Kidney tubule cell (primary cell): ENCODE data around the gene CELA3B.
"Not testable (repeated sequence)": the region's sequence is repeated elsewhere in the genome, so short reads cannot be mapped to it uniquely, and the experiment has no call there.

Source experiments
- DNase-seq: peaks from one replicate; pipeline ENCODE4 v3.0.0-alpha.2; 2018; ENCODE audit warnings: low spot score

CELA3B gene

GRCh38 chr1:21944733-21945073 lies 32.1 kb upstream of the CELA3B start:
- no peak for DNase-seq

DNA sequence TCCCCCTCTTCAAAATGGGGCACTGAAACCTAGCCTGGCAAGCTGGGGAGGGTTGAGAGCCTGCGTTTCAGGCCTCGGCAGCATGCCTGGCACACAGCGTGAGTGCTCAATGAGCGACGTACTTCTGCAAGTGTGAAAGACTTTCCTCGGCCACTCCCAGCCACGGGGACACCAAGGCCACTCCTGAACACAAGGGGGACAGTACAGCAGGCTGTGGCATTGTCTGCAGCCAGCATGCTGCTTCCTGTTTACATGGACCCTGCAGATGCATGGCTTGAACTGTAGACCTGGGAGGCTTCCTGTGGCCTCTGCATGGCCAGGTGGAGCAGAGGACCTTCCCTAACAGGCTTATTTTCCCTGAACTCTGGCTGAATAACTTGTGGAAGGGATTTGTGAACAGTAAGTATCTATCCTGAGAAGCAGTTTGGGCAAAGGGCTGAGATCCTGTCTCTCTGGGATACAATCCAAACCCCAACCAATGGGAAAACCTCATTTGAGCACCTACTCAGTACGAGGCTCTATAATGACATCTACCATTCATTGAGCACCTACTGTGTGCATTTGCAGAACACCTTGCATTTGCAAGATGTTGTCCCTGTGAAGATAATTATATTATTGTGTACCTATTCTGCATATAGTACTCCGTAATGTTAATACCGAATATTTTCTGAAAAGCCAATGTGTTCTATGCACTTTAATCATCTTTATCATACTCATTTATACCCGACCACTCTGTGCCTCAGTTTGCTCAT lies 29.8 kb upstream of the CELA3B start:
- DNase-seq = no peak

DNA sequence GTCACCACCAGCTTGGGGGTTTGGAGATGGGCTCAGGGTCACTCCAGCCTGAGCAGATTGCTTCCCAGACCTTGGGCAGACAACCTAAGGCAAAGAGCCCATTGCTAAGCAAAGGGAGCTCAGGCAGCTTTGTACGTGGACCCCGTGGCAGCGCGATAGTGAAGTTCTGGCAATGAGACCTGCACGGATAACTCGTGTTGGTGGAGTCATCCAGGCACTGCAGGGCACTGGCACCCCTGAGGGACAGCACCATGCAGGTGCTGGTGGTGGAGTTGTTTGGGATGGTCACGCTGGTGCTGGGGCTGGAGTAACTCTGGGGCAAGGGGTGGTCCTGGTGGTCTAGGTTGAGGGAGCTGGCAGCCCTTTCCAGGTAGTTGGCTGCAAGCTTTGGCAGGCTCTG lies 26.1 kb upstream of the CELA3B start:
- no peak for DNase-seq

DNA sequence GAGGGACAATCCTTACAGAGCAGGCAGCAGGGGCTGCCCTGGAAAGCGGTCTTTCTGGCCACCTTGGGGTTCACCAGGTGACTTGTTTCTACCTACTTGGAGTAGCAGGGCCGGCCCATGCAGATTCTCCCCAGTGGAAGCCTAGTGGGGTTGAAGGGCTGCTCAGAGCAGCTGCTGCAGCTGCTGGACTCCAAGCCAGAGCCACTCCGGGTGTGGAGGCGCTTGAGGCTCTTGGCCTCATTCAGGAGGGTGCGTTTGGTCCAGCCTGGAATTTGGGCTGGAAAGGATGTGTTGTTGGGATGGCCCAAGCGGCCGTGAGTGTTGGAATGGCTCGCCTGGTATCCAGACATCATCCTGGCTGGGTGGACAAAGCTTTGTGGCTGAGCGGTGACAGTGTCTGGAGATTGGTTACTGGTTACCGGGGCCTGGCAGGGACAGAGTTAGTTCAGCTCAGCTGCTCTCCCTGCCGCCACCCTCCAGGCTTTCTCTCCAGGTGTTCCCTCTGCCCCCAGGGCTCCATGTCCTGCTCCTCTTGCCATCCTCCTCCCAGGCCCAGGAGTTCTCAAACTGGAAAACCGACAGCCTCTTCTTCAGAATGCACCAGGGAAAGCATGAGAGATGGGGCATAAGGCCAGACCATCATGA lies 25.5 kb upstream of the CELA3B start:
- peak; percentile 22 for DNase-seq

DNA sequence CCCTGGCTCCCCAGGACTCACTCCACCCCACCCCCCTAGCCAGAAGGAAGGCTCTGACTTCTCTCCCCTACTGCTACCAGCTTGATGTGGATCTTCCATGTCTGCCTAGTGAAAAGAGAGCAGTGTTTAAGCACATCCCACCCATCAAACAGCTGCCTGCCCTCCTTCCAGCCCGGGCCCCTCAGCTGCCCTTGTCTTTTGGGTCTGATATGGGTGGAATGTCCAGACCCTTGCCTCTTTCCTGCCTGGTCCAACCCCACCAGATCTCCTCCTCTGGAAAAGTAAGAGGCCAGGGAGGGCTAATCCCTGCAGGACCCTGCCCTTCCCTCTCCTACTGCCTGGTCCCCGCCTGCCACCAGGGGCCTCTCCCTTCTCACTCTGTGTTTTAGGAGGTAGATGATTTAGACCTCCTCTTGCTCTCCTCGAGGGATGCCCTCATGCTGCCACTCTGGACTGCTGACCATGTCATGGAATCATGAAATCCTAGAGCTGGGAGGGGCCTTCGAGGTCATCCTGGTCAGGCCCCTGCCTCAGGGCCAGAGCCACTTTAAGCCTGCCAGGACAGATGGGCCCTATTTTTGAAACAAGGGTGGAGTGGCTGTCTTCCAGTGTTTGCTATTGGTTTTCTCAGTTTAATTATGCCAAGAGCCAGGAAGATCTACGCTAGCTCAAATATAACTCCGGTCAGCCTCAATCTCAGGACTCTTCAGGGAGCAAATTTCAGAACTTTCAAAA lies 23.9 kb upstream of the CELA3B start:
- DNase-seq = no peak

GRCh38 chr1:21955058-21955457 lies 21.8 kb upstream of the CELA3B start:
- no peak for DNase-seq

- DNase-seq = no peak
These were observed 21.1 kb upstream of the CELA3B start for GRCh38 chr1:21955501-21956281.

DNA sequence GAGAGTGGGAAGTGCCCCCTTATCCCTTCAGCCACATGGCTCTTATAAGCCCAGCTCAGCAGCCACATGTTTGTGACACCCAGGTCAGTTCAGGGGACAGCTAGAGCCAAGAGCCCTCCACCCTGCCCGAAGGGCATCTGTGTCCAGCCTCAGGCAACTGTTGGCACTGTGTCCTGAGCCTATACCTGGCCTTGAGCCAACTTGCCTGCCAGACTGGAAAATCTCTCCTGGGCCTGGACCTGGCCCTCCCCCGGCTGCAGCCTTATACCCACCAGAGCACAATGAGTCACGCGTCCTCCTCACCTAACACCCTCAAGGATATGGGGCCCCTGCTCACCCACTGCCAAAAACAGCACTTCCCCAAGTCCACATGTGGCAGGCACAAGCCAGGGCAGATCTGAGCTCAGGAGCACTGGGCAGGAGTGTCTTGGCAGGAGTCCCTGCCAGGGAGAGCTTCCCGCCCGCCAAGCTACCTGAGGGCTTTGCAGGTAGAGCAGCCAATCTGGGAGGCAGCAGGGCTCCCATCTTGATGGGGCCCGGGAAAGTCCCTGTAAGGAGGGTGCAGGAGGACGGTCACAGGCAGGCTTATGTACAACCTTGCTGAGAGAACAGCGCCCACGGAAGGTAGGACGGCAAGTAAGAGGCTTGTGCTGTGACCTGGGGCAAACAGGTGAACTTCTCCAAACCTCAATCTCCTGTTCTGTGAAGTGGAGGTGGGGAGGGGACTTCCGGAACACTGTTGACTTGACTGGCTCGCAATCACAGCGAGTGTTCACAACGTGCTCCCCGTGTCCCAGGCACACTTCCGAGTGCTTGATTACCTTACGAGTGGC lies 19.9 kb upstream of the CELA3B start:
- peak; percentile 98 for DNase-seq

- no peak for DNase-seq
These were observed 15.5 kb upstream of the CELA3B start for GRCh38 chr1:21961337-21961736.

GRCh38 chr1:21961799-21962198 lies 15.0 kb upstream of the CELA3B start:
- DNase-seq = no peak

DNA sequence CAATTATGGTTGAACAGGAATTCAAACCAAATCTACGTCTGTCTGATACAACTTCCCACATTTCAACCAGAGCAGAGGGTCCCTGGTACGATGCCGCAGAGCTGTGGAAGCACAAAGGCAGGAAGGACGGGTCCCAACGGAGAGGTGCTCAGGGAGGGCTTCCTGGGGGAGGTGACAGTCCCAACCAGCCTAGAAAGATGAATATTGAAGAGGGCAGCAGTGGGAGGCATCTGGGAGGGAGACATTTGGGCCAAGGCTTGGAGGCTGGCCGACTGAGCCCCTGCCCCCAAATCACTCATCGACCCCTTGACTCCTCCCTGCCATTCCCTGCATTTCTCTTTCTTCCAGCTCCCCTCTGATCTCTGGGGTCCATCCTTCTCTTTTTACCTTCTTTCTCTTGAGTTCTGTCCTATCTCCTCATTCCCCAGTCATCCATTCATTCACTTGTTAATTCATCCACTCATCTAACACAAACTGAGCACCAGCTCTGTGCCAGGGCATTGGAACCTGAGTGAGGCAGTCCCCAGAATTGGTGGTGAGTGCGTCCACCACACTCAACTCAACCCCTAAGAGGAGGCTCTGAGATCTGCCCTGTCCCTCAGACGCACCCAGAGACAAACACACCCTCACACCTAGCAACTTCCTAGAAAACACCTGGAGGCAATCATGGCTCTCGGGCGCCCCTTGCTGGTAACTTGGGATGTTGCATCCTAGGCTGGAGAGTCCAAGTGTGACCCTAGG lies 13.2 kb upstream of the CELA3B start:
- peak; percentile 83 for DNase-seq

DNA sequence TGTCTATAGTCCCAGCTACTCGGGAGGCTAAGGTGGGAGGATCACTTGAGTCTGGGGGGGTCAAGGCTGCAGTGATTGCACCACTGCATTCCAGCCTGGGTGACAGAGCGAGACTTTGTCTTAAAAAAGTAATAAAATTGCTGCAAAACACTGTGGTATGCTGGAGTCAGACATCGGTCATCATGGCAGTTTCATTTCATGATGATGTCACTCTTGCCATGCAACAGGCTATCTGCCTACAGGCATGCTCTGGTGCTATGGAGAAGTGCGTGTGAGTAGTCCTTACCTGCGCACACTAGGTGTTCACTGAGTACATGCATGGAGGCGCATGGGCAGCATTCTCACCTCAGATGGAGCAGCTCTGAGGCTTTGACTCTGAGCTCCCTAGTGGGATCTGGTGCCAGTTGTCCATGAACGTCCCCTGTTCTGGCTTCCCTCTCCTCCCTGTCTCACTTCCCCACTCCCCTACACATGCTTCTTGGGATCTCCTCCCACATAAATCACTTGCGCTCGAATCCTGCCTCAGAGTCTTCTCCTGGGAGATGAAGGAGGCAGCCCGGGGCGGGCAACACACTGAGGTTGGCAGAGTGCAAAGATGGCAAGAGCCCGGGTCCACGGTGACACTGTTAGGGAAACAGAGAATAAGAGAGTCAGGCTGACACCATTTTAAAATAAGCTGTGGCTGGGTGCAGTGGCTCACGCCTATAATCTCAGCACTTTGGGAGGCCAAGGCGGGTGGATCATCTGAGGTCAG lies 10.4 kb upstream of the CELA3B start:
- peak; percentile 93 for DNase-seq

- DNase-seq = not testable (repeated sequence)
These were observed 9.6 kb upstream of the CELA3B start for GRCh38 chr1:21967216-21967615.

GRCh38 chr1:21969066-21969465 lies 7.8 kb upstream of the CELA3B start:
- peak; percentile 43 for DNase-seq

GRCh38 chr1:21970523-21970922 lies 6.3 kb upstream of the CELA3B start:
- DNase-seq = not testable (repeated sequence)

- DNase-seq = peak; percentile 56
These were observed 3.8 kb upstream of the CELA3B start for GRCh38 chr1:21972973-21973441.

DNA sequence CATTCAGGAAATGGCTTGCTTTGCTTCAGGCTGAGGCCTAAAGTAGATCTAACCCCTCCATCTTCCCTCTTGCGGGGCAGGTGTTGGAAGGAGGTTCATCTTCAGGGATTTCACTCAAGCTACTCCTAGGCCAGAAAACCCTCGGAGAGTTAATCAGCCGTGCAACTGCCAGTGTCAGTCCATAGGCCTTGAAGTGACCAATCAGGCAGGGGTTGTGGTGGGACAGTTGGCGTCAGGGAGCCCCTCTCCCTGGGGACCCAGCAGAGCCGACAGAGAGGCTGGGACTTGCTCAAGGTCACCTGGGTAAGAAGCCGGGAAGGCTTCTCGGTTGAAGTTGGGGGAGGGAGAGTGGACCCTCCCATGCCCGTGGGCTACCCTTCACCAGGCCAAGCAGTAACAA lies 2.9 kb upstream of the CELA3B start:
- DNase-seq = not testable (repeated sequence)

DNA sequence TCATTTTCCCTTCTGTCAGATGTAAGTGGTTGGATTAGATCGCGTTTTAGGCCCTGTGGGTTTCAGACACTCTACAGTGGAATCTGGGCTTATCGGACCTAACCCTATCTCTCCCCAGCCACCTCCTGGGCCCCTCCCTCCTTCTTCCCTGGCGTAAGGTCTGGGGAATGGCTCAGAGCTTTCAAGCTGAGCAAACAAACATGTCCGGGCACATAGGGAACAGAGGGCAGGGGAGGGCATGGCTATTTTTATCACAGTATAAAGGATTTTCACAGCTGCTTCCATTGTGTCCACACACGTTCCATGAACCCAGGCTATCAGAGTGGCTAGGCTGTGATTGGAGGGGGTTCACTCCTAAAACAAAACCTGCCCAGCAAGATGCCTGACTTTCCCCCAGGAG lies 2.1 kb upstream of the CELA3B start:
- not testable (repeated sequence) for DNase-seq

DNA sequence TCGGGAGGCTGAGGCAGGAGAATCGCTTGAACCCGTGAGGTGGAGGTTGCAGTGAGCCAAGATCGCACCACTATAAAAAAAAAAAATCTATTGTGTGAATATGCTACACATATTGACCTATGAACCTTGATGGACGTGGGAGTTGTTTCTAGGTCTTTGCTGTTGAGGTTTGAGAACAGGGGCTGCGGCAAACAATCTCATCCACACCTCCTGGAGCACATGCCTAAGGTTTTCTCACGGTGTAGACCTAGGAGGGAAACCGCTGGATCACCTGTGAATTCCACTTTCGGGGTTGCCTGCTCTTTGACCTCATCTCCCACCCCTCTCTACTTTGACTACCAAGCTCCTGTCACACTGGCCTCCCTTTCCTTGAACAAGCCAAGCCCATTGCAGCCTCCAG lies 1.5 kb upstream of the CELA3B start:
- not testable (repeated sequence) for DNase-seq

- not testable (repeated sequence) for DNase-seq
These were observed 1.4 kb downstream of the CELA3B start for GRCh38 chr1:21978209-21978608.
